IMR-90 (cell line): ENCODE results near the gene PRAME. TPM values are rescaled to one million over a fixed set of nuclear protein-coding genes. Genes with fewer than 3 reads are reported as not detected.

ENCODE experiments used
- ATAC-seq: fragments of 200-7000 bp; cut with Tn5 transposase; 2 replicates; pipeline ENCODE4 v1.9.1; 2020; ENCODE audit warnings: low read depth, mild to moderate bottlenecking, moderate library complexity
- BruUV-seq: library from RNA; stranded (reverse); fragments of 400-500 nt; replicated peaks from 2 replicates; lab custom pipeline; 2021; lab: Mats Ljungman, UMichigan
- CTCF ChIA-PET: fragments of 300-600 bp; formaldehyde crosslinking; extraction: SDS; loops from one replicate; lab custom pipeline; 2021; ENCODE audit warnings: antibody characterized with exemption; lab: Yijun Ruan, JAX
- POLR2A ChIA-PET: fragments of 300-600 bp; sonication (Branson Sonifier 250); formaldehyde crosslinking; loops from one replicate; lab custom pipeline; 2022; ENCODE audit warnings: antibody characterized with exemption; ENCODE audit not compliant: unreplicated experiment; lab: Charles Lee
- DNase-seq: peaks from one replicate; pipeline ENCODE4 v3.0.0; 2013
- H2AFZ ChIP-seq: replicated peaks from 2 replicates; pipeline ENCODE3; 2013; ENCODE audit warnings: low read length, mild to moderate bottlenecking; ENCODE audit not compliant: poor library complexity
- H2AK5ac ChIP-seq: 2 replicates; pipeline ENCODE4 v1.6.1; 2013; ENCODE audit warnings: low read depth, low read length, inconsistent platforms
- H2AK9ac ChIP-seq: replicated peaks from 2 replicates; pipeline ENCODE3; 2013; ENCODE audit warnings: mild to moderate bottlenecking, low read depth, low read length, moderate library complexity; ENCODE audit not compliant: poor library complexity
- H2BK120ac ChIP-seq: 2 replicates; pipeline ENCODE4 v1.6.1; 2013; ENCODE audit warnings: low read depth, low read length, inconsistent platforms
- H2BK15ac ChIP-seq: 3 replicates; pipeline ENCODE4 v1.6.1; 2013; ENCODE audit warnings: low read depth, low read length, inconsistent platforms
- H2BK20ac ChIP-seq: 2 replicates; pipeline ENCODE4 v1.6.1; 2013; ENCODE audit warnings: low read depth, mild to moderate bottlenecking, inconsistent platforms, low read length, moderate library complexity
- H2BK5ac ChIP-seq: 2 replicates; pipeline ENCODE4 v1.6.1; 2013; ENCODE audit warnings: mild to moderate bottlenecking, low read depth, low read length, inconsistent platforms; ENCODE audit not compliant: poor library complexity, severe bottlenecking
- H3K14ac ChIP-seq: replicated peaks from 2 replicates; pipeline ENCODE4 v1.6.1; 2013; ENCODE audit warnings: low read depth, low read length, inconsistent platforms
- H3K18ac ChIP-seq: 2 replicates; pipeline ENCODE4 v1.6.1; 2013; ENCODE audit warnings: low read depth, low read length, control low read depth
- H3K23ac ChIP-seq: 2 replicates; pipeline ENCODE4 v1.6.1; 2013; ENCODE audit warnings: low read depth, low read length, inconsistent platforms
- H3K27ac ChIP-seq: 2 replicates; pipeline ENCODE4 v1.5.1; 2013; ENCODE audit warnings: mild to moderate bottlenecking, control low read depth, low read length; ENCODE audit not compliant: insufficient read depth
- H3K27me3 ChIP-seq: 2 replicates; pipeline ENCODE4 v1.6.1; 2013; ENCODE audit warnings: low read length; ENCODE audit not compliant: control insufficient read depth, insufficient read depth
- H3K36me3 ChIP-seq: 2 replicates; pipeline ENCODE4 v1.6.1; 2013; ENCODE audit warnings: low read length, mixed read lengths; ENCODE audit not compliant: control insufficient read depth, insufficient read depth
- H3K4ac ChIP-seq: 2 replicates; pipeline ENCODE4 v1.6.1; 2013; ENCODE audit warnings: low read depth, low read length, inconsistent platforms
- H3K4me1 ChIP-seq: 2 replicates; pipeline ENCODE4 v1.6.1; 2013; ENCODE audit warnings: low read length, mixed read lengths; ENCODE audit not compliant: control insufficient read depth, insufficient read depth
- H3K4me2 ChIP-seq: 2 replicates; pipeline ENCODE4 v1.6.1; 2013; ENCODE audit warnings: low read depth, mild to moderate bottlenecking, control low read depth, low read length, moderate library complexity
- H3K4me3 ChIP-seq: 2 replicates; pipeline ENCODE4 v1.5.1; 2013; ENCODE audit warnings: low read depth, mild to moderate bottlenecking, control low read depth, low read length, moderate library complexity; ENCODE audit not compliant: insufficient read depth
- H3K56ac ChIP-seq: 2 replicates; pipeline ENCODE4 v1.6.1; 2013; ENCODE audit warnings: low read length, inconsistent platforms; ENCODE audit not compliant: insufficient read depth; ENCODE audit errors: extremely low read depth
- H3K79me1 ChIP-seq, 2 experiments: 2 replicates each; pipeline ENCODE4 v1.6.1; 2013; ENCODE audit warnings: low read length in 2 of 2, inconsistent platforms in 1 of 2, low read depth in 1 of 2
- H3K9ac ChIP-seq: 2 replicates; pipeline ENCODE4 v1.6.1; 2013; ENCODE audit warnings: low read depth, low read length, control low read depth
- H3K9me1 ChIP-seq: 2 replicates; pipeline ENCODE4 v1.6.1; 2013; ENCODE audit warnings: low read length, inconsistent platforms; ENCODE audit not compliant: insufficient read depth
- H3K9me3 ChIP-seq: 2 replicates; pipeline ENCODE4 v1.6.1; 2013; ENCODE audit warnings: low read length; ENCODE audit not compliant: control insufficient read depth, insufficient read depth
- H4K20me1 ChIP-seq: 2 replicates; pipeline ENCODE4 v1.6.1; 2013; ENCODE audit warnings: low read length, inconsistent platforms; ENCODE audit not compliant: insufficient read depth
- H4K5ac ChIP-seq: 2 replicates; pipeline ENCODE4 v1.6.1; 2013; ENCODE audit warnings: mild to moderate bottlenecking, low read depth, low read length, control low read depth
- H4K8ac ChIP-seq, 2 experiments: 2 replicates each; pipeline ENCODE4 v1.6.1; 2013; ENCODE audit warnings: low read depth in 2 of 2, low read length in 2 of 2, control low read depth in 1 of 2, inconsistent platforms in 1 of 2
- H4K91ac ChIP-seq: 2 replicates; pipeline ENCODE4 v1.6.1; 2013; ENCODE audit warnings: low read depth, low read length, inconsistent platforms; ENCODE audit not compliant: insufficient read depth
- BHLHE40 ChIP-seq: fragments of 150-350 bp; IDR thresholded peaks from 2 replicates; pipeline ENCODE4 v1.6.1; 2016; ENCODE audit warnings: mild to moderate bottlenecking, low read depth, low read length
- CEBPB ChIP-seq: IDR thresholded peaks from 2 replicates; pipeline ENCODE4 v1.6.1; 2012; ENCODE audit warnings: low read depth, low read length, improper control_type of control experiment
- CHD1 ChIP-seq: IDR thresholded peaks from 2 replicates; pipeline ENCODE4 v1.6.1; 2012; ENCODE audit warnings: low read depth, low read length, improper control_type of control experiment
- CTCF ChIP-seq: conservative IDR thresholded peaks from 2 replicates; pipeline ENCODE4 v1.5.1; 2012; ENCODE audit warnings: mild to moderate bottlenecking, low read depth, low read length, improper control_type of control experiment
- ELK1 ChIP-seq: fragments of 150-350 bp; IDR thresholded peaks from 2 replicates; pipeline ENCODE4 v1.6.1; 2016; ENCODE audit warnings: low read depth, mild to moderate bottlenecking, low read length, moderate library complexity, borderline replicate concordance
- FOS ChIP-seq: fragments of 150-350 bp; IDR thresholded peaks from 2 replicates; pipeline ENCODE4 v1.6.1; 2016; ENCODE audit warnings: low read depth, low read length
- MAFK ChIP-seq: IDR thresholded peaks from 2 replicates; pipeline ENCODE4 v1.6.1; 2012; ENCODE audit warnings: low read depth, low read length, improper control_type of control experiment
- MAZ ChIP-seq: IDR thresholded peaks from 2 replicates; pipeline ENCODE4 v1.6.1; 2012; ENCODE audit warnings: low read depth, mild to moderate bottlenecking, low read length, improper control_type of control experiment, moderate library complexity, borderline replicate concordance
- MXI1 ChIP-seq: IDR thresholded peaks from 2 replicates; pipeline ENCODE4 v1.6.1; 2012; ENCODE audit warnings: low read depth, mild to moderate bottlenecking, low read length, moderate library complexity, borderline replicate concordance
- NFE2L2 ChIP-seq: fragments of 150-350 bp; IDR thresholded peaks from 2 replicates; pipeline ENCODE4 v1.6.1; 2016; ENCODE audit warnings: low read depth, mild to moderate bottlenecking, low read length
- POLR2A ChIP-seq: IDR thresholded peaks from 2 replicates; pipeline ENCODE4 v1.6.1; 2012; ENCODE audit warnings: mild to moderate bottlenecking, low read depth, low read length
- RAD21 ChIP-seq: IDR thresholded peaks from 2 replicates; pipeline ENCODE4 v1.6.1; 2012; ENCODE audit warnings: low read length, improper control_type of control experiment
- RCOR1 ChIP-seq: IDR thresholded peaks from 2 replicates; pipeline ENCODE4 v1.6.1; 2012; ENCODE audit warnings: mild to moderate bottlenecking, low read length, improper control_type of control experiment; ENCODE audit not compliant: insufficient replicate concordance
- RFX5 ChIP-seq: IDR thresholded peaks from 2 replicates; pipeline ENCODE4 v1.8.0; 2012; ENCODE audit warnings: low read depth, mild to moderate bottlenecking, low read length, moderate library complexity
- SMC3 ChIP-seq: fragments of 150-350 bp; IDR thresholded peaks from 2 replicates; pipeline ENCODE4 v1.6.1; 2016; ENCODE audit warnings: low read depth, mild to moderate bottlenecking, antibody characterized with exemption, low read length, moderate library complexity
- USF2 ChIP-seq: fragments of 150-350 bp; IDR thresholded peaks from 2 replicates; pipeline ENCODE4 v1.6.1; 2017; ENCODE audit warnings: mild to moderate bottlenecking, antibody characterized with exemption, low read length, low read depth
- WGBS, 2 experiments: methylation state at CpG; one replicate each; pipeline versions ENCODE4 v1.1.5 to v1.1.7; 2013; ENCODE audit warnings: missing lambda C conversion rate in 2 of 2; ENCODE audit not compliant: insufficient read length in 1 of 2; ENCODE audit errors: extremely low coverage in 2 of 2; 5-methylcytosine and 5-hydroxymethylcytosine counted together
- dilution Hi-C: fragments of 300-500 bp; cut with HindIII; formaldehyde crosslinking; loops from one replicate; pipeline ENCODE4 v1.14.3; 2018; ENCODE audit warnings: low sequenced_read_pairs; ENCODE audit not compliant: unreplicated experiment
- in situ Hi-C: fragments of 300-500 bp; cut with MboI; formaldehyde crosslinking; loops from 3 replicates; pipeline ENCODE4 v1.14.3; 2019; ENCODE audit warnings: low sequenced_read_pairs, inconsistent platforms, mixed read lengths
- intact Hi-C: fragments of 100-400 bp; cut with micrococcal nuclease; formaldehyde crosslinking; loops from 2 replicates; pipeline ENCODE4 v1.10.0; 2022
- polyA plus RNA-seq, 3 experiments: library from polyadenylated mRNA; depleted of rRNA; stranded (reverse); fragments of >200 nt; gene quantifications; 2 replicates each; pipeline ENCODE4 v1.2.3, GENCODE V29; 2012; ENCODE audit warnings: low replicate concordance in 1 of 3
- total RNA-seq: library from RNA; depleted of rRNA; stranded (reverse); fragments of >200 nt; gene quantifications from 2 replicates; pipeline ENCODE4 v1.2.3, GENCODE V29; 2012

PRAME gene
- total and polyA plus RNA-seq, 2 of the 4 experiments (the other 2 are of a cell fraction): not detected

- no peaks in the 10 kb centered on the region; the same call in 1 of the 2 replicates for H3K27me3 ChIP-seq
- no peak overlapping the region for H3K4ac ChIP-seq
- no peak overlapping the region for H2BK5ac ChIP-seq
- no peaks in the 10 kb centered on the region for H3K36me3 ChIP-seq
- ChIA-PET CTCF (no interaction called here), POLR2A (no interaction called here)
- H3K18ac ChIP-seq: no peak overlapping the region
- no peak overlapping the region for H3K27ac ChIP-seq
- H4K5ac ChIP-seq: no peak overlapping the region
- H2BK120ac ChIP-seq: no peak overlapping the region
- intact Hi-C loops (no loop called here), dilution Hi-C loops (no loop called here), in situ Hi-C loops (no loop called here)
- H3K4me1 ChIP-seq: no peaks in the 10 kb centered on the region
- no peak for TF ChIP-seq MXI1
- no peak for TF ChIP-seq MAZ
- TF ChIP-seq ELK1: no peak
- no peak for TF ChIP-seq NFE2L2
- TF ChIP-seq CHD1: no peak
- no peak for TF ChIP-seq RFX5
- no peak for TF ChIP-seq CEBPB
- no peak for TF ChIP-seq POLR2A
- TF ChIP-seq BHLHE40: no peak
- no peak for TF ChIP-seq RCOR1
- TF ChIP-seq RAD21: no peak
- no peak for TF ChIP-seq MAFK
- TF ChIP-seq SMC3: no peak
- TF ChIP-seq CTCF: no peak
- TF ChIP-seq USF2: no peak
- TF ChIP-seq FOS: no peak
- DNase-seq (no peak), ATAC-seq (no peak)
- H2AK5ac ChIP-seq: no peak overlapping the region
- H4K91ac ChIP-seq: no peak overlapping the region
- H3K4me2 ChIP-seq: no peak overlapping the region
- H2BK20ac ChIP-seq: no peak overlapping the region
- H3K56ac ChIP-seq: no peak overlapping the region
- H2AK9ac ChIP-seq: no peak overlapping the region
- no peak overlapping the region for H3K23ac ChIP-seq
- H3K4me3 ChIP-seq: no peak overlapping the region
- H3K9me3 ChIP-seq: no peaks in the 10 kb centered on the region
- no peak overlapping the region for H3K14ac ChIP-seq
- H2BK15ac ChIP-seq: no peak overlapping the region
- no peak overlapping the region for H4K8ac ChIP-seq
- no peaks in the 10 kb centered on the region; the same call in 1 of the 2 replicates for H3K9me1 ChIP-seq
- WGBS, 2 experiments: 92% methylated on average over 6 of the region's 14 CpGs; no CpG with 5 or more reads in 1 of the 2 experiments
- H4K20me1 ChIP-seq: no peaks in the 10 kb centered on the region
- H2AFZ ChIP-seq: no peak overlapping the region
- H3K79me1 ChIP-seq: no peaks in the 10 kb centered on the region
- H3K9ac ChIP-seq: no peak overlapping the region
- no TSS peak for BruUV-seq
These were observed 2.5 kb downstream of the PRAME start for GRCh38 chr22:22556578-22556977.
